Non-pigmented ciliary epithelial cell (primary cell): ENCODE results near the gene RNF157.

Experiments used
- DNase-seq: peaks from one replicate; pipeline ENCODE4 v3.0.0-alpha.2; 2010; ENCODE audit warnings: low read depth

RNF157 gene

DNA sequence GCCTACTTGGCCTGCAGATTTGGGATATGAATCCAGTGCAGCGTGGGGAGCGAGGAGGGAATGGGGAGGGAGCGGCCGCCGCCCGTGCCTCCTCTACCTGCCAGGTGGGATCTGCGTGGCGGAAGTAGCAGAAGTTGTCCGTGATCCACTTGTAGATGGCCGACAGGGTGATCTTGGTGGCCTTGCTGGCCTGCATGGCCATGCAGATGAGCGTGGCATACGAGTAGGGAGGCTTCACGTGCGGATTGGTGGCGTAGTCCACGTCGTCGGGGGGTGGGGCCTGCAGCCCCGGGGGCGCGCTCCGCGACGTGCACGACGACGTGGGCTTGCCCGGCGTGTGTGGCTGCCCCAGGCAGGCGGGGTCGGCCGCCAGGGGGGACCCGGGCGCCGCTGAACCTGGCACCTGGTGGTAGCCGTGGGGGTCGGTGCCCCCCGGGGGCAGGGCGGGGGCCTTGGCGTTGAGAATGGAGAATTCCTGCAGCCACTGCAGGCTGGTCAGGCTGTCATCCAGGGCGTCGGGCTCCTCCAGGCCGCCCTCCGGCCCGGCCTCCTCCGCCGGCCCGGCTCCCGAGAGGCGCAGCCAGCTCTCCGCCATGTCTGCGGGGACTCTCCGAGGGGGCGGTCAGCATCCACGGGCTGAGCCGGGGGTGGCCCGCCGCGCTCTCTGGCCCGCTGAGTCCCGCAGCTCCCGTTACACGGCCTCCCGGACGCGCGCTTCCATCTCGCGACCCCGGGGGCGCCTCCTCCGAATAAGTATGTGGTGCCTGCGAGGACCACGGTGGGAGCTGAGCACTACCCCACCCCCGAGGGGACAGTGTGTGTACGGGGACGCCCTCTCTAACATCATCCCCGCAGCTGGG, 100.3 kb downstream of the RNF157 start:
- no peak for DNase-seq

DNA sequence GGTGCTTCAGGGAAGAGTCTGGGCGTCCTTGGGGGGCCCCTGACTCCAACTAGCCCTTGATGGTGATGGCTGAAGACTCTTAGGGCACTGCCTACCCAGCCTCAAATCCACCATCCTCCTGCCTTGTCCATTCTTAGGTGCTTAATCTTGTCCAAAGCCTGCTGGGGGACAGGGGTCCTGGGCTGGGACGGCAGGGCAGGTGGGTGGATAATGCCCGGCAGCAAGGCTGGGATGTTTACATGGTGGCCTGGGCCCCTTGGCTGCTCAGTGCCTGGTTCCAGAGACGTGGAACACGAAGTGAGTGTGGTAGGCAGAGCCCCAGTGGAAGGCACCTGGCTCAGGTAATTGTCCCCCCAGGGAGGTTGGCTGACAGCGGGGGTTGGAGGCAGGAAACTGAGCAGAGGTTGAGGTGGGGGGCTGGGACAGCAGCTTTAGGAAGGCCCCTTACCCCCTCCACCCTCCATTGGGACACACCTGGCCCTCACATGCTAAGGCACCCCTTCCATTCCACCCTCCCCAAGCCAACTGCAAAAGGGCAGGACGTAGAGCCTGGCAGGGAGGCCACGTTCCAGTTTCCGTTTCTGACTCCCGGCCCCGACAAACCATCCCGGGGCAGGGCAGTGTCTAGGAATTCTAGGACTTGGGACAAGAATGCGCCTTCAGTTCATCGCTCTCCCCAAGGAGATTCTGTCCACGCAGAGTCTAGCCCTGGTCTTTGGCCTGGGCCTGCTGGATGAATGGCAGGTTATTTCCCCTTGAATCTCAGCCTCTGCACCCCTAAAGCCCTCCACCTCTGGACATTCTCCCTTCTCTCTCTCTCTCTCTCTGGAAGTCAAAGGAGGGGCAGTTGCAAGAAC, 101.2 kb downstream of the RNF157 start:
- DNase-seq = no peak

DNA sequence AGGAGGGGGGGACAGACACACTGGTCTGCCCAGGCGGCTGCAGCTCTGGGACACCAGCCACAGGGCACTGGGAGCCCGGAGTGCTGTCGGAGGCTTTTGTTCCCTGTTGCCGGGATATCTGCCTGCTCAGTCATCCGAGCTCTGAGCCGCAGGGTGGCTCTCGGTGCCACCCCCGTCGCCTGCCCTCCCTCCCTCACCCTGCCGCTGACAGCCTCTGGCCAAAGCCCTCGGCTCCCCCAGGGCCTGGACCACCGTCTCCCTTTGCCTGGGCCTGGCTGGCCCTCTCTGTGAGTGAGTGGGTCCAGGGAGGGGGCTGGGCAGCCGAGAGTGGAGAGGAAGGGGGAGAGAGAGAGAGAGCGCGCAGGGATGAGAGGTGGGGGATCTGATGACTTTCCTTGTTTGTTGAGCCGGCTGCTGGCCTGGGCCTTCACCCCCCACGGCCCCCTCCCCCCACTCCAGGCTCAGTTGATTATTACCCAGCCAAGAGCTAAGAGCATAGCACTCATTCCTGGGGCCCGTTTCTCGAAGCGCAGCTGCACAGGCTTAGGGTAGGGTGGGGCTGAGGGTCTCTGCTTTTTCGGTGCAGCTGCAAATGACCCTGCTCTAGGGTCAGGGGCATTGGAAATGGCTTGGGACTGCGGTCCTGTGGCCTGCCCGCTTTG, 101.9 kb downstream of the RNF157 start:
- no peak for DNase-seq

DNA sequence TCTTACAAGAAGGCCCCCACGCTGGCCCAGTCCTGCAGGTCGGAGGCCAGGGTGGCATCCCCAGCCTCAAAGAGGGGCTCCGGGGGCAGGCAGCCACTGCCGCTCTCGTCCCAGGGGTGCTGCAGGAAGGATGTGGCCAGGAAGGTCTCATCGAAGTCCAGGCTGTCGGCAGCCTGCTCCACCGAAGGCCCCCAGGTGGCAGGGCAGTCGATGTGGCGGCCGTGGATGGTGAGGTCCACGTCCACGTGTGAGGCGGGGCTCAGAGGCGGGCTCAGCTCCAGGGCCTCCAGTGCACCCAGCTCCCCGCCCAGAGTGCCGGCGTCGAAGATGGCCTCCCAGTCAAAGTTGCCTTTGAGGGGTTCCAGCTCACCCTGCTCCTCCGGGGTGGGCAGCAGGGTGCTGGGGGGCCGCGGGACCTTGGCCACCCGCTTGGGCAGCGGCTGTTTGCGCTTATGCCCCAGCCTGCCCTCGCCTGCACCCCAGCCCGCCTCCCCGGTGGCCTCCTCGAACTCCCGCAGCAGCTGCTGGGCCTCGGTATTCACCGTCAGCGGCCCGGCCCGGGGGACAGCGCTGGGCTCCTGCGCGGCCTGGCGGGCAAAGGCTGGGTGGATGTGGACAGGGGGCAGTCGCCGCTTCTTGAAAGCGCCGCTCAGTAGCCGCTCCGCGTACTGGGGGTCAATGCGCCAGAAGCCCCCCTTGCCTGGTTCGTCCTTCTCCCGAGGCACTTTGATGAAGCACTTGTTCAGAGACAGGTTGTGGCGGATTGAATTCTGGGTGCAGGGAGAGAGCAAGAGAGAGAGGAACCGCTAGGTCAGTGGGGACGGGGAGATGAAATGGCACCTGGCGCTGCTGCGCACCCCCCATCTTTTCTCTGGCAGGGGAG, 102.7 kb downstream of the RNF157 start:
- no peak for DNase-seq

DNA sequence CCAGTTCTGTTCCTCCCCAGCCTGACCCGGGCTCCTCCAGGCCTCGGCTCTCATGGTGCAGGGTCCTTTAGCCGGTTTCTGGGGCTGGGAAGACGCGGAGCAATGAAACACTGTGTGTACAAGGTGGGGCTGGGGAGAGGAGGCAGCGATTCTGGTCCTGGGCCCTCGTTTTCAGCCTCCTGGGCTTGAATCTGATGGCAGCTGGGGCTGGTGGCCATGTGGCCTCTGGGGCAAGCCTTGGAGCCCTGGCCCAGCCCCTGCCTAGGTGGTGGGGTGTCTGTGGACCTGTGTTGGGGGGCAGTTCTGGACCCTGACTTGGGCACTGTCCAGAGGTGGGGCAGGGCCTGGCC, 103.3 kb downstream of the RNF157 start:
- DNase-seq = no peak

DNA sequence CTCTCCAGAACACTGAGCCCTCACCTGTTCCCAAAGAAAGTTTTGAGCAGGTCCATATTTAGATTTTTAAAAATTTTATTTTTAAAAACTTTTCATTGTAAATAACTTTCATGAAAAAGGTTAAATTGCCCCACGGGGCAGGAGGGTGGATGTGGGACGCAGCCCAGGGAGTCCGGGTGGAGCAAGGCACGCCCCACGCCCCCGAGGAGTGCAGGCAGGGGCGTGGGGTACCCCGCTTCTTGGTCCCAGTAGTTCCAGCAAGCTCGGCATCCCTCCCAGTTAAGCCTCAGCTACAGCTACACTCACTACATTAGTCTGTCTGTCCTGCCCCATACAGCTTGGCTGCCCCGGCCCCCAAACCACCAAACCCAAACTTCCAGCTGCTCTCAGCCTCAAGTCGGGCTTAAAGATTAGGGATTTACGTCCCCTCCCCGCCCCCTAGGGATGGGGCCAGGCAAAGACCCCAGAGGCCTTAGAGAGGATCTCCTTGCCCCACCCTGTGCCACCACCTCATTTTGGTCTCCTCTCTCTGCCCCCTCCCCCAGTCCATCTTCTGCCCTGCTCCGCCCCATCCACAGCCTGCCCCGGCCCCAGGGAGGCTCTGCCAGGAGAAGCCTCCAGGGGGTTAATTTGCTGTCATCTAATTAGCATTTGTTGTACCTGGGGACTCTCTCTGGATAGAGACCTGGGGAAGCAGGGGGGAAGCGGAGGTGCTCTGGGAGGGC, 103.9 kb downstream of the RNF157 start:
- DNase-seq = no peak

DNA sequence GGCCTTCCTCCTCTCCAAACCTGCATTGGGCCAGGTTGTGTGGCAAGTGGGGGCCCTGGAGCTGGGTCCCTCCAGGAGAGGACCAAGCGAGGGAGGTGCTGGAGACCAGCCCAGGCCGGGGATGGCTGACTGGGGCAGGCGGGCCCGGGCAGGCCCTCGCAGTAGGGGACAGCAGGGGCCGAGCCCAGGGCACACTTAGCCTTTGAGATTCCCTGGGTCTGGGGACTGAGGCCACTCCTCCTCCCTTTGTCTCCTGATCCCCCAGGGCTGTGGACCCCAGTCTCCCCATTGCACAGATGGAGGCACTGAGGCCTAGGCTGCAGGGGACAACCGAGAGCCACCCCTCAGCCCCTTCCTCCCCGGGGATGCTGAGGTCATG, 104.5 kb downstream of the RNF157 start:
- no peak for DNase-seq

DNA sequence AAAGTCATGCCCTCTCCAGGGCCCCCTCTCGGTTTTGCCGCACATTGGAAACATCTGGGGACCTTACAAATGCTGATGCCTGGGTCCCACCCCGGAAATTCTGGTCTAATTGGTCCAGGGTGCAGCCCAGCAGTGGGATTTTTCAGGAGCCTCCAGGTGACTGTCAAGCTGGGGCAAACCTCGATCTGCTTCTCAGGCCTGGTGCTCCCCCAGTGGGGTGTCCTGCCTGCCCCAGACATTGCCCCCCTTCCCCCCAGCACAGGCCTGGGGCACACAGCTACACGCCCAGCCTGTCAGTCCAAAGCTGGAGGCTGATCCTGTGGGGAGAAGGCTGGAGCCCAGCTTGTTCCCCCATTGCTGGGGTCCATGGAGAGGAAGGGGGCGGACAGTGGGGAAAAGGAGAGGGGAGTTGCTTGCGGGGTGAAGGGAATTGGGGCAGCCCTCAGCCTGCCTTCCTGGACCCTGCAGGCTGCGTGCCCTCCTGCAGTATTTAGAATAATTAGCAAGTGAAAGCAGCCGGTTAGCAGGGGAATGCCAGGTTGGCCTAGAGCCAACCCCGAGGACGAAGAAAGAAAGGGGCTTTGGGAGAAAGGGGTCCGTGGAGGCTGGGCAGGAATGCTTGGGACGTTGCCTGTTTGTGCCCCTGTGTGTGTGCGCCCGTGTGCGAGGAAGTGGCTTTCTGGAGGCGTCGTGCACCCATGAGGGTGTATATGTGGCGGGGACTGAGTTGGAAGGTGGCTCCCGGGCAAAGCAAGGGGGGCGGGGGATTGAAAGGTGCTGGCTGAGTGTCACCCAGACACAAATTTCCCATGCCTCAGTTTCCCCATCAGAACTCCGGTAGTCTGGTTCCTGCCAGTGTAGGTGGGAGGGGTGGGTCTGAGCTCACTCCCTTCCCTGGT, 105.1 kb downstream of the RNF157 start:
- DNase-seq = no peak

DNA sequence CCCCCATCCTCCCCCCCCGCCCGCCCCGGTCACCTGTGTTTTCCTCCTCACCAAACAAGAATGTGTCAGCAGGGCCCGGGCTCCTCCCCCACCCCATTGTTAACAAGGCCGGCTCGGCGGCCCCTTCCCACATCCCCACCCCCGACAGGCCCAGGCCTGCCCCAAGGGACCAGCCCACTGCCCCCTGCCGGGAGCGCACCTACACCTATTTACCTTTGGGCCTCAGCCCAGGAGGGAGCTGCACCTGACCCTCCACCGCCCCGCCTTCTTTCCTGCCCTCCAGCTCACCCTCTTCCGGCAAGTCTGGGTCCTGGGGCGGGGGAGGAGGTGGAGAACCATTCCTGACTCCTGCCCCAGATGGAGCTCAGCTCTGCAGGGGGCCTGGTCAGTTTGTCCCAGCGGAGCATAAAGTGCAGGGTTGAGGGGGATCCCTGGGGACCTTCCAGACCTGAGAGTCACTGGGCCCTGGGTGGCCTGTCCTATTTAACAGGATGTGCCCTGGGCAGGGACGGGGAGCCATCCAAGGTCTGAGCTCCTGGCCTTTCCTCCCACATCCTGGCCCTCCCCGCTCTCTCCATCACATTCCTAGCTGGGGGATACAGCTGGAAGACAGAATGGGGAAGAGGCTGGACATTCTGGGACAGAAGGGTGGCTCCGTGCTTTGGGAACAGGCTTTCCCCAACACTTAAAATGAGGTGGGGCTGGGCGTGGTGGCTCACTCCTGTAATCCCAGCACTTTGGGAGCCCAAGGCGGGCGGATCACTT, 107.5 kb downstream of the RNF157 start:
- DNase-seq = no peak

DNA sequence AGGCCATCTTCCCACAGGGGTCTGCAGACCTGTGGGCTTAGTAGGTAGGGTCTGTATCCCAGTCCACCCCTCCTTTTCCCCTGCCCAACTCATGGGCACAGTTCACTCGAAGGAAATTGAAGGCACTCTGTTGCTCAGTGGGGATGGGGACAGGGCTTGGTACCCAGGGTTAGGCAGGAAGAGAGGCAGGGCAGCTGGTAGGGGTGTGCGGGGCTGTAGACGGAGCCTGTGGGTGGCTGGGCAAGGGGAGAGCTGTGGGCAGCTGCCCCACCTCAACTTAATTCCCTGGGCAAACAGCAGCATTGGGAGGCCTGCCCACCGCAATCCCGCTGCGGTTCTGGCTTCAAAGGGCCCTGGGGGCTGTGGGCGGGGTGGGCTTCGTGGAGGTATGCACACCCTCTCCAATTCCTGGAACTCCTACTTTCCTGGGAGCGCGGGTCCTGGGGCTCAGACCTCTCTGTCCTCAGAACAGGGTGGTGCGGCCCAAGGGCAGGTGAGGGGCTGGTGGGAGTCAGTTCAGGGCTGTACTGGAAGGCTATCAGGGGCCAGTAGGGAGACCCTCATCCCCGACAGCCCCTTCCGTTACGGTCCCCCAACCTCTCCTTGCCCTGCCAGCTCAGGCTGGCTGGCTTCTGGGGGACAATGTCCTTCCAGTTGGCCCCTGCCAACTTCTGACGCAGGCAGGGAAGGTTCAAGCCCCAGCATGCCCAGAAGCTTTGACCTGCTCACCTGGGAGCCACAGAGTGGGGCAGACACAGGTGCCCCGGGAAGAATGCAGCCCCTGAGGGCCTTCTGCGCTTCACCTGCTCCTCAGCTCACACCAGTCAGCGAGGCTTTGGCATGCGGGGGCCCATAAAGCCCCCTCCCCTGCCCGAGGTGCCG, 108.4 kb downstream of the RNF157 start:
- DNase-seq = no peak

DNA sequence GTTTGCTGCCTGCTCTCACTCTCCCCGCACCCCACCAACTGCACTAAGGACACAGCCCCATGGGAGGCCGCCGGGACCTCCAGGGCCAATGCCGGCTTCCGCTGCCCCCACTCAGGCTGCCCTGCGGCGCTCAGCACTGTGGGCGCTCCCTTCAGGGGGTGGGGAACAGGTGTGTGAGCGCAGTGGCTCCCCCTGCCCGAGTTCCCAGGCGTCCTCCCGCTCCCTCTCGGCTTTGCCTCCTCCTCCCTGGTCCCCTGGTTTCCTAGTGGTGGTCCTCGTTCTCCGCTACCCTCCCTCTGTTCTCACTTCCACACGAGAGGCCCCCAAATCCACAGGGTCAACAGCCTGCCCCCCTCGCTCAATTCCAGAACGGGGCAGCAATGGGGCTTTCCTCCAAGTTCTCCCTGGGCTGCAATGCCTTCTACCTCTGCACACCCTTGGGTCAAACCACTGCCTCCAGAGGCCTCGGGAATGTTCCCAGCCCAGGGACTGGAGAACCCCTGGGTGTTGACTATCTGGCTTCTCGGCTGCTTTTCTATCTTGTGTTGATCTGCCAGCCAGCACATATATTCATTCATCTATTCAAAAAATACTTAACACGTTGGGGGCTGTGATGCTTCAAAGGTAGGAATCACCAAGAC, 109.1 kb downstream of the RNF157 start:
- DNase-seq = no peak

DNA sequence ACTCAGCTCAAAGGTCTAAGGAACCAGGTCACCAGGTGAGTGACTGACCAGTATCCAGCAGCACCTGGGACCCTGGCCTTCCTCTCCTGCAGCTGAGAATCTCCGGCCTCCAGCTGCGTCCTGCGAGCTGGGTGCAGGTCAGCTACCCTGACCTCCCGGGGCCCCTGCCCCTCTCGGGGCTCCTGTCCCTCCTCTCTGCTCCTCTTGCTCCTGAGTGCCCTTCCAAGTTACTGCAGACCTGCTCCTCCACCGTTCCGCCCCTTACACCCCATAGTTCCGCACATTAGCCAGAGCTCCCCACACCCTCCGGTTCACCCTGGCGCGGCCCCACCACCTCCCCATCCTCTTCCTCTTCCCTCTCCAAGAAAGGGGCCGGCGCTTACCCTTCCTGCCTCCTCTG, 109.8 kb downstream of the RNF157 start:
- no peak for DNase-seq

DNA sequence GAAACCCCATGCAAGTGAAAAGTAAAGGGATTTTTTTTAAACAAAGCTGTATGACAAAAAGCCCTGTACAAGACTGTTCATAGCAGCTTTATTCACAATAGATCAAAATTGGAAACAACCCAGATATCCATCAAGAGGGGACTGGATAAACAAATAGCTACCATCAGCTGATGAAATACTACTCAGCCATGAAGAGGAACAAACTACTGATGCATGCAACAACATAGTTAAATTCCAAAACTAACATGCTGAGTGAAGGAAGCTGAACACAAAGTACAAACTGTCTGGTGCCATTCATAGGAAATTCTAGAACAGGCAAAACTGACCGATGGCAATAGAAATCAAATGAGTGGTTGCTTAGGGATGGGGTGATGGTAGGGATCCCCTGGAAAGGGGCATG, 114.4 kb downstream of the RNF157 start:
- no peak for DNase-seq

DNA sequence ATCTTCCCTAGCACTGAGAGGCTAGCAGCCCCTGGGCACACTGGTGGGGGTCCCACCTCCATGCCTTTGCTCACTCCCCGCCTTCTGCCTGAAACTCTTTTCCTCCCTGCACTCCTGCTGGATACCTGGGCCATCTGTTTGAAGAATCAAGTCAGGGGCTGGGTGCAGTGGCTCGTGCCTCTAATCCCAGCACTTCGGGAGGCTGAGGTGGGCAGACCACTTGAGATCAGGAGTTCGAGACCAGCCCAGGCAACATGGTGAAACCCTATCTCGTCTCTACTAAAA, 115.0 kb downstream of the RNF157 start:
- DNase-seq = no peak

DNA sequence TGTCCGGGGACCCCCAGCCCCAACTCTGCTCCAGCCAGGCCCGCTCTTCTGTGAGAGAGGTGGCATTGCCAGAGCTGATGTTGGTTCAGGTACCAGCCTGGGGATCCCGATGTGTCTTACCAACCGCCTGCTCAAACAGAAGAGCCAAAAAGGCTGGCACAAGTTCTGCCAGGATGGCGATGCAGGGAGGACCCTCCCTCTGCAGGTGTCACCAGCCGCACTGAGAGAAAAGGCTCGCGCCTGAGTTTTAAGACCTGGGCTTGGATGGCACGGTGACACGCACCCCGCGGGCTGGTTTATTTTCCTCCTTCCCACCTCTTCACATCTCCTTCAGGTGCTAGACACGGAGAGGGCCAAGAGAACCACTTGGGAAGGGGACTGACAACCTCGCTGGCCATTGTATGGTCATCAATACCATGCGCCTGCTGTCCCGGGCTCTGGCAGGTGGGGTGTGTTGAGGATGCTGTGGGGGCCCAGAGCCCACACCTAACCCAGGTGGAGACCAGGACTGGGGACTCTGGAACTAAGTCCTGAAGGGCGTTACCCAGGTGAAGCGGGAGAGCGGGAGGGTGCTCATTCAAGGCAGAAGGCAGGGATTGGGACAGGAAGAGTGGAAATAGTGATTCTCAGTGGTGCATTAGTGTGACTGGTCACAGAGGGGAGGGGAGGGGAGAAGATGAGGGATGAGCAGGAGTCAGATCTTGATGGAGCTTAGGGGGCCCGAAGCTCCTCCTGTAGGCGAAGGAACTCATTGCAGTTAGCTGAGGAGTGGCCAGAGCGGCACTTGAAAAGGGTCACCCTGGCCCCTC, 115.5 kb downstream of the RNF157 start:
- no peak for DNase-seq

DNA sequence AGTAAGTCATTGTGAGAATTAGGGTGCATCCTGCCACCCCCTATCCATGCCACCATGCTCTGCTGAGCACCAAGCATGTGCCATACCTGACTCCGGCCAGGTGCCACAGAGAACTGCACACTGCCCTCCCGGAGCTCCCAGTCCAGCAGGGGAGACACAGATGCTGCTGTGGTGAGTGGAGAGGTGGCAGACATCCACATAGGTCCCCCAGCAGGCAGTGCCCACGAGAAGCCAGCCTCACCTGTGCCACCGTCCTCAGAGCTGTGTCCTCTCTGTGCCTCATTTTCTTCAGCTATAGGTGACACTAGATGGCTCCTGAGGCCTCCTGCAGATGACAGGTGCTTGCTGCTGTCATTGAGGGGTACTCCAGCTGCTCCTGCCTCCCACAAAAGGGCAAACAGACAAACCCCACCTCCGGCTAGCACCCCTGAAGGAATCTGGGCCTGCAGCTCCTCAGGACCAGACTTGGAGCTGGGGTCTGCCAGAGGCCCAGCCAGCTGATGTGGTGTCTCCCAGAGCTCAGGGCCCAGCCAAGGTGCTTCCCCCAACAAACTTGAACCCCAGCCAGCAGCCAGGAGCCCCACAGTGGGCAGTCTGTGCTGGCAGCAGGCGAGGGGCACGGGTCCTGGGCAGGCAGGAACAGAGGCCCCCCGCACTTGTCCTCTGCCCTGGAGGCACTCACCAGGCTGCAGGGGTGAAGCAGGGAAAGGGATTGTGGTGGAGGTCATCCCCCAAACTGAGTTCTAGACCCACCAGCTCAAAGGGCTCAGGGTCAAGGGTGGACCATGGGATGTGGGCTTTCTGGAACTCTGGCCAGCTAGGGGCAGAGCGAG, 116.3 kb downstream of the RNF157 start:
- DNase-seq = no peak

DNA sequence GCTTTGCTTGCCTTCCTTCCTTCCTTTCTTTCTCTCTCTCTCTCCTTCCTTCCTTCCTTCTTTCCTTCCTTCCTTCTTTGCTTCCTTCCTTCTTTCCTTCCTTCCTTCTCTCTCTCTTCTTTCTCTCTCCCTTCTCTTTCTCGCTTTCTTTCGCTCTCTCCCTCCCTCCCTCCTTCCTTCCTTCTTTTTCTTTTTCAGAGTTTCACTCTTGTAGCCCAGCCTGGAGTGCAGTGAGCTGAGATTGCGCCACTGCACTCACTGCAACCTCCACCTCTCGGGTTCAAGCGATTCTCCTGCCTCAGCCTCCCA, 117.1 kb downstream of the RNF157 start:
- DNase-seq = no peak
